D721Med (cell line): ENCODE results near the gene SCAPER.
A peak's percentile ranks its signal among the peaks of the same experiment; 100 is the strongest.

ENCODE experiments used
- DNase-seq: peaks from one replicate; pipeline ENCODE4 v3.0.0; 2011; ENCODE audit warnings: low spot score; ENCODE audit not compliant: insufficient read length
- FAIRE-seq: peaks from 2 replicates; lab custom pipeline; 2011; peaks lifted over from hg19 to GRCh38; lab: Jason Lieb, UNC
- TF ChIP-seq, protein P1 (sequence below): IDR thresholded peaks from 2 replicates; pipeline ENCODE4 v1.5.1; 2012; ENCODE audit warnings: mild to moderate bottlenecking, control low read depth; ENCODE audit not compliant: insufficient read depth; ENCODE audit errors: missing control alignments

Gene SCAPER

DNA sequence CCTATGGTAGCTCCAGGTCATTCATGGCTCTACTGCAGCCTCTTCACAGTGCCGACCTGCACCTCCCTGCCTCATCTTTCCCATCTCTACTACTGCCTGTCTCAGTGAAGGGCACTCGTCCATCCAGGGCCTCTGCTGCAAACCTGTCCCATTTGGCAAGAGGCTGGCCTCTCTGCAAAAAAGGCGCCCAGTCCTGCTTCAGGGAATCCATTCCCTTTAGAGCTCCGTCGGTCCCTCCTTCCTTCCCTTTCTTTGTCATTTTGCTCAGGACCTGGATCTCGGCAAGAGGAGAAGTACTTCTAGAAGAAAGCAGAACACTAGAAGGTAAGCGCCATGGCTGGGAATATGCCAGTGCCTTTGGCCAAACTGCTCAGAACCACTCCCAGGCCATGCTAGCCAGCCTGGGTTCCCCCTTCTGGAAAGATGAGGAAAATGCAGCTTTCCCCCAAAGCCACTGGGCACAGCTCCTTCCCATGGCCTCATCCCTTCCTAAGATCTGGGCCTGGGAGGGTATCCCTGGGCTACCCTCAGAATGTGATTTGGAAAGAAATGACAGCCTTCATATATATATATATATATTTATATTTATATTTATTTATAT, 575.0 kb downstream of the SCAPER start:
- no peak for FAIRE-seq
- TF ChIP-seq, protein P1, sequence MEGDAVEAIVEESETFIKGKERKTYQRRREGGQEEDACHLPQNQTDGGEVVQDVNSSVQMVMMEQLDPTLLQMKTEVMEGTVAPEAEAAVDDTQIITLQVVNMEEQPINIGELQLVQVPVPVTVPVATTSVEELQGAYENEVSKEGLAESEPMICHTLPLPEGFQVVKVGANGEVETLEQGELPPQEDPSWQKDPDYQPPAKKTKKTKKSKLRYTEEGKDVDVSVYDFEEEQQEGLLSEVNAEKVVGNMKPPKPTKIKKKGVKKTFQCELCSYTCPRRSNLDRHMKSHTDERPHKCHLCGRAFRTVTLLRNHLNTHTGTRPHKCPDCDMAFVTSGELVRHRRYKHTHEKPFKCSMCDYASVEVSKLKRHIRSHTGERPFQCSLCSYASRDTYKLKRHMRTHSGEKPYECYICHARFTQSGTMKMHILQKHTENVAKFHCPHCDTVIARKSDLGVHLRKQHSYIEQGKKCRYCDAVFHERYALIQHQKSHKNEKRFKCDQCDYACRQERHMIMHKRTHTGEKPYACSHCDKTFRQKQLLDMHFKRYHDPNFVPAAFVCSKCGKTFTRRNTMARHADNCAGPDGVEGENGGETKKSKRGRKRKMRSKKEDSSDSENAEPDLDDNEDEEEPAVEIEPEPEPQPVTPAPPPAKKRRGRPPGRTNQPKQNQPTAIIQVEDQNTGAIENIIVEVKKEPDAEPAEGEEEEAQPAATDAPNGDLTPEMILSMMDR, result peak; percentile 55
- no peak for DNase-seq

DNA sequence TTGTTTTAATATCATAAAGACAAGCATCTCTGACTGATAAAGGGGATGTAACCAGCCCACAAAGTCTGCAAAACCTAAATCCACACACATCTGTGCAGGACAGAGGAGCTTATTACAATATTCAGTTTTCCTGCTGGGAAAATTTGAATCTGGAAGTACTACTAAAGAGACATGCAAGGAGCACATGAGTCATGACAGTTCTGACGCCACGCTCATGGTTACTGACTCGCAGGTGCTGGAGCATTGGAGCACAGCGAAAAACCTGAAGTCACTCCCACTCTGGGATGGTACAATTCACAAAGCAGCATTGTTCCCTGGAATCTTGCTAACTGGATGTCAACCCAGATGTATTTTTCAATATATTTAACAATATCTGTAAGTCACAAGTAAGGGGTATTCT, 576.2 kb downstream of the SCAPER start:
- FAIRE-seq, result no peak
- TF ChIP-seq, protein P1, result no peak
- no peak for DNase-seq

DNA sequence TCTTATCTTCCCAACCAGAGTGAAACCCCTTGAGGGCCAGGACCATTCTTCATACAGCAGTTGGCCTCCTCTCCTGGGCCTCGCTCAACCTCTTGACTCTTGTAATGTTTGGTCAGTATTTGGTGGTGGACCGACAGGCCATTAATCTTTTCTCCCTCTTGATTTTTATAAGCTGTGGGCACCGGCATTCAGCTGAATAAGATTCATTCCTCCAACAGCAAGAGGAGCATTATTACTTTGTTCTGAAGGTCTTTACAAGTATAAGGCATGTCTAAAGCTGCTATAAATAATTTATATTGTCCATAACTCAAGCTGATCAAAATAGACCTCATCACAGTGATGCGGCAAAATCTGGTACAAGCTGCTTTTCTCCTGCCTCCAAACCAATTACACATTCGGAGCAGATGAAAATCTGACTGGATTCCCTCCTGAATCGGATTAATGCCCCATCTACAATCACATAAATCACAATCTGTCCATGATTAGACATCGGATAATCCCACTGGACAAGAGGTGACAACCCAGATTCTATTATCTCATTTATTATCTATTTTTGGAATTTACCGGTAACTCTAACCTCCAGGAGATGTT, 576.9 kb downstream of the SCAPER start:
- peak; percentile 74 for FAIRE-seq
- peak; percentile 65 for DNase-seq
- TF ChIP-seq, protein P1, result no peak

DNA sequence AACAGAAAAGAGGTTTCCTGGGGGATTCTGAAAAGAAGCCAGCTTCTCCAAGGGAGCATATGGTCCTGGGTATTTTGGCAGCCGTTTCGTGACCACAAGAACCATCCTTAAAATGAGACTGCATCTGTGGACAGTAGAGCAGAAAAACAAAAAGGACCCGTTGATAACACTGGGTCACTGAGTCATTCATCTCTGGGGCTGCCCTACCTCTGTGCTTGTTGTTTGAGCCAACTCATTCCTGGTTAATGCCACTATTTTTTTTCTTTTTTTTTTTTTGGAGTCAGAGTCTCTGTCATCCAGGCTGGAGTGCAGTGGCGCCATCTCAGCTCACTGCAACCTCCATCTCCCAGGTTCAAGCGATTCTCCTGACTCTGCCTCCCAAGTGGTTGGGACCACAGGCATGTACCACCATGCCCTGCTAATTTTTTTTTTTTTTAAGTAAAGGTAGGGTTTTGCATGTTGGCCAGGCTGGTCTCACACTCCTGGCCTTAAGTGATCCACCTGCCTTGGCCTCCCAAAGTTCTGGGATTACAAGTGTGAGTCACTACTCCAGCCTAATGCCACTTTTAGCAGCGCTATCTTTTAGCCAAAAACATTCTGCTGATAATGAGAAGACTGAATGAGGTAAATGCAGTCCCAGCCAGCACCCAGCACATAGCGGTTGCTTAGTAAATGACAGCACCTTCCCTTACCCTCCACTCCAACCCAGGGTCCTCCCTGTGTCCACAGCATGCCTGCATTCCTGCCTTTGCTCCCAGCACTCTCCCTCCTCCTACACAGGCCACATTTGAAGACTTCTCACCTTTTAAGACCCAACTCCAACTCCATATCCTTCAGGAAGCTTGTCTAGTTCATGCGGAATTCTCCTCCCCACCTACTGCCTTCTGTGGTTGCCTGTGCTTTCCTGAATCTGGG, 577.7 kb downstream of the SCAPER start:
- FAIRE-seq, result no peak
- TF ChIP-seq, protein P1, result no peak
- DNase-seq, result no peak

DNA sequence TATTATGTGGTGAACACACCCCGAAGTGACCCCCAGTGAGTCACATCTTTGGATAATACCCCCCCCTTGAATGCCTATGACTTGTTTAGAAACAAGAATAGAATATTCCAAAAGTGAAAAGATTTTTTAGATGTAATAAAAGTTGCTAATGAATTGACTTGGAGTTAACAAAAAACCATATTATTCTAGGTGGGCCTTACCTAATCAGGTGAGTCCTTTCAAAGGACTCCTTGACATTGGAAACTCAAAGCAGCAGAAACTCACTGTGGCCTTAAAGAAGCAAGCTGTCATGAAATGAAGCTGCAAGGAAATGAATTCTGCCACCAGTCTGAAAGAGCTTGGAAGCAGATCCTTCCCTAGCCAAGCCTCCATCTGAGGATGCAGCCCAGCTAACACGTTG, 579.4 kb downstream of the SCAPER start:
- DNase-seq (no peak), FAIRE-seq (no peak)
- TF ChIP-seq, protein P1, result no peak

DNA sequence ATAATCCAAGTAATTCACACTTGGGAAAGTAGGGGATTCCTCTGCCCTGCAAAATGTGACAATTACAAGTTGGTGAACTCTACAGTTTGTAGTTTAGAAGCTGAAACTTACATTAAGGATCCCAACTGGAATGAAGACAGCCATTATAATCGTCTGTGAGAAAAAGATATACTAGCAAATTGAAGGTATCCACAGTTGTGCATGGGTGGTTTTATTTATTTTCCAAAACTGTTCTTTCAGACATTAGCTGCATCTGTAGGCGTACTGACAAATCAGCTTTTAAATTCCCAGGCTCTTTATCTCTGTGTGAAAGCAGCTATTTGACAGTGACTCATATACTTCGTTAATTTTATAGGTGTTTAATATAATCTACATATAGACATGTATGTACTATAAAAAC, 581.1 kb downstream of the SCAPER start:
- FAIRE-seq, result no peak
- TF ChIP-seq, protein P1, result no peak
- no peak for DNase-seq

DNA sequence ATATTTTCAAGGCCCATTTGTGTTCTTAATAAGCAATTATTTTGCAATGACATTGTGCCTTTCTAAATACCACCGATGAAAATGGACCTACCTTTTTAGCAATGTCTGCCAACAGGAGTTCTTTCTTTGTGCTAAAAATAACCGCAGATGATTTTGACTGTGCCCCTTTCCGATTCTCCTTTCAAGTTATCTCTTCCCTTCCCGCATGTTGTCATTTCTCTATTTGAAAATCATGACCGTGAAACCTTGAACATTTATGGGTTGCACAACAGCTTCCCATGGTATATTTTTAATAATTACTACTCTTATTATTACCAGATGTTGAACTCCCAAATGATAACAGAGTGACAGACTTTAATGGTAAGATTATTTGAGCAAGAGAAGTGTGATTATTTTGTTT, 583.5 kb downstream of the SCAPER start:
- TF ChIP-seq, protein P1, result no peak
- FAIRE-seq (no peak), DNase-seq (no peak)
